Lower leg skin (tissue), 4 donors: Measurements from ENCODE around the gene TENT4B. TPM values are rescaled to one million over a fixed set of nuclear protein-coding genes. Genes with fewer than 3 reads are reported as not detected.

Experiments used
- DNase-seq, 2 donors: peaks; one replicate each; pipeline ENCODE4 v3.0.0-alpha.2; 2019; ENCODE audit warnings: low spot score in 2 of 2
- H3K4me3 ChIP-seq: fragments of 200-600 bp; sonication (generic); 2 replicates; pipeline ENCODE4 v1.5.1; 2017; ENCODE audit warnings: mild to moderate bottlenecking, low read depth; ENCODE audit not compliant: poor library complexity, severe bottlenecking
- POLR2A ChIP-seq, 2 donors: fragments of 450-650 bp; IDR thresholded peaks; one replicate each; pipeline ENCODE4 v1.6.1; 2016 to 2017; ENCODE audit warnings: antibody characterized with exemption in 2 of 2, mild to moderate bottlenecking in 1 of 2, moderate library complexity in 1 of 2
- WGBS, 2 donors: methylation state at CpG; one replicate each; pipeline ENCODE4 v1.1.5; 2018; 5-methylcytosine and 5-hydroxymethylcytosine counted together
- intact Hi-C: fragments of 100-400 bp; cut with DNase I; formaldehyde crosslinking; loops from one replicate; pipeline ENCODE4 v1.15.0; 2023; ENCODE audit warnings: low total_unique reads
- total RNA-seq, 4 donors: library from RNA; depleted of rRNA; stranded (reverse); fragments of >200 nt; gene quantifications; one replicate each; pipeline ENCODE4 v1.1.0, GENCODE V29; 2016
- TF ChIP-seq, protein P1 (sequence below), 3 donors: fragments of 450-650 bp; IDR thresholded peaks; one replicate each; pipeline ENCODE4 v1.5.1; 2016; ENCODE audit warnings: antibody characterized with exemption in 3 of 3, mild to moderate bottlenecking in 3 of 3, moderate library complexity in 2 of 3

TENT4B gene
- total RNA-seq, 4 donors from 2014 or later = 9.1 to 14.7 (median 12.6) TPM

DNA sequence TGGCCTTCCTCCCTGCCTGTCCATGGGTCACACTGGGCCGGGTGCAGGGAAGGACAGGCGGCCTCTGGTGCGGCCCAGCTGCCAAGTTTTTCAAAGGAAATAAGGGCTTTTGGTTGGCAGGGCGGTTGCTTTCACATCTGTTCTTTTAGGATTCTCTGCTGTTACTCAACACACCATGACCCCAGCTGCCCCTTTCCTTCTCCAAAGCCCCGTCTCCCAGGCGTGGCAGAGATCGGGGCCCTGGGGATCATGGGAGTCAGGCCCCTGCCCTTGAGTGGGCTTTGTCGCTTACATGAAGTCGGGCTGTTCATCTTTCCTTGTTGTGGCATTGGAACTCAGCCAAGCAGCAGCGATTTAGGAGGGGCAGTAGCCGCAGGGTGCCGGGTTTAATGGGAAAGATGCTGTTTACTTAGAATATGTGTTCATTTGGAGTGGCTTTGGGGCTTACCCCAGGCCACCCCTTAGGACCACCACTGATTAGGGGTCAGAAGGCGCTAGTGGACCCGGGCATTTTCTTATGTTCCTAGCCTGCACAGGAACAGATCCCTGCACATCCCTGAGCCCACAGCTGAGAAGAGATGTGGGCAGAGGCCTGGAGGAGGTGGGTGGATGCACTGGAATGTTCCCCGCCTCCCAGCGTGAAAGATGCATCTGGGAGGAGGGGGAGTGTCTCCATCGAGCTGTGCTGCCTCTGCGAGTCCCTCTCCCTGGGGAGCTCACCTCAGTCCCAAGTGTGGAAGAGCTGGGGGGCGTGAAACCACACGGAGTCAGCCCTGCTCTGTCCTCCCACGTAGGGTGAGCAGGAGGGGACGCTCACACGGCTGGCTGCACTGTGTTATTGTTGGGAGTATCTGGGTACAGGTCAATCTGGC is 106.5 kb downstream of the TENT4B start:
- no peak overlapping the region for H3K4me3 ChIP-seq

DNA sequence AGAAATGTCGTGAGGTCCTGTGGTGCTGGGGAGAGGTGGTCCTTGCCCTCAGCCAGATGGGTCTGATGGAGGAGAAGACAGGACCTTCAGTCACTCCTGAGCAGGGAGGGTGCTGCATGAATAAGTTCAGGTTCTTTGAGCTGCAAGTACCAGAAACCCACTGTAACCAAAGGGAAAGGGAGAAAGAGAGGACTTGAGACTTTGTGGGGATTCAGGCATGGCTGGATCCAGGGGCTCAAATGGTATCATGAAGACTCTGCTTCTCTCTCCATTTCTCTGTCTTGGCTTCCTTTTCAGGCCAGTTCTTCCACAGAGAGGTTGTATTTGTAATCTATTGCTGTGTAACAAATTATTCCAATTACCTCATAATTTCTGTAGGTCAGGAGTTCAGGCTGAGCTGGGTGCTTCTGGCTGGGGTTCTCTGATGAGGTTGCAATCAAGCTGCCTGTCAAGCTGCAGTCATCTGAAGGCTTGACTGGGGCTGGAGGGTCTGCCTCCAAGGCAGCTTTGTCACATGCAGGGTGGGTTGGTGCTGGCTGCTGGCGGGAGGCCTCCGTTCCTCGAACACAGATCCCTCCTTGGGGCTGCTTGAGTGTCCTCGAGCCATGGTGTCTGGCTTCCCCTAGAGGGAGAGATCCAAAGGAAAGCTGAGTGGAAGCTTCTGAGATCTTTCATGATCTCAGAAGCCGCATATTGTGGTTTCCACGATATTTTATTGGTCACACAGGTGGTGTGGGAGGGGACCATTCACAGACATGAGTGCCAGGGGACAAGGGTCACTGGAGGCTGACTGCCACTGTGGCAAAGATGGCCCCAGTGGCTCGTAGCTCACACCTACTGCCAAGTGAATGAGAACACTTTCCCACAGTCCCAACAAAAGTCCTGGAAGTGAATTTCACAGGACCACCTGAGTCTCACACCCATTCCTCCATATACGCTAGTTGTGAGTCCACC is 107.4 kb downstream of the TENT4B start:
- TF ChIP-seq POLR2A (IDR thresholded peaks at IDR 0.05) = no peak
- TF ChIP-seq, protein P1, sequence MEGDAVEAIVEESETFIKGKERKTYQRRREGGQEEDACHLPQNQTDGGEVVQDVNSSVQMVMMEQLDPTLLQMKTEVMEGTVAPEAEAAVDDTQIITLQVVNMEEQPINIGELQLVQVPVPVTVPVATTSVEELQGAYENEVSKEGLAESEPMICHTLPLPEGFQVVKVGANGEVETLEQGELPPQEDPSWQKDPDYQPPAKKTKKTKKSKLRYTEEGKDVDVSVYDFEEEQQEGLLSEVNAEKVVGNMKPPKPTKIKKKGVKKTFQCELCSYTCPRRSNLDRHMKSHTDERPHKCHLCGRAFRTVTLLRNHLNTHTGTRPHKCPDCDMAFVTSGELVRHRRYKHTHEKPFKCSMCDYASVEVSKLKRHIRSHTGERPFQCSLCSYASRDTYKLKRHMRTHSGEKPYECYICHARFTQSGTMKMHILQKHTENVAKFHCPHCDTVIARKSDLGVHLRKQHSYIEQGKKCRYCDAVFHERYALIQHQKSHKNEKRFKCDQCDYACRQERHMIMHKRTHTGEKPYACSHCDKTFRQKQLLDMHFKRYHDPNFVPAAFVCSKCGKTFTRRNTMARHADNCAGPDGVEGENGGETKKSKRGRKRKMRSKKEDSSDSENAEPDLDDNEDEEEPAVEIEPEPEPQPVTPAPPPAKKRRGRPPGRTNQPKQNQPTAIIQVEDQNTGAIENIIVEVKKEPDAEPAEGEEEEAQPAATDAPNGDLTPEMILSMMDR (IDR thresholded peaks at IDR 0.05) = no peak
- H3K4me3 ChIP-seq = no peak overlapping the region
- intact Hi-C loops = no loop called here
- WGBS, 2 donors = 87 to 92% methylated on average over 9 of the region's 9 CpGs
- DNase-seq = peak in 1 of 2 donors; percentile 80

More for the DNA sequence above, 106.5 kb downstream of the TENT4B start:
- TF ChIP-seq POLR2A (IDR thresholded peaks at IDR 0.05) = no peak
- TF ChIP-seq, protein P1 (IDR thresholded peaks at IDR 0.05) = no peak
- WGBS, 2 donors = 18 to 29% methylated on average over 19 to 23 of the region's 23 CpGs
- peak; percentile 69 to 90 for DNase-seq
- intact Hi-C loops = no loop called here

GRCh38 chr16:50261160-50261706 is 108.1 kb downstream of the TENT4B start:
- 72 to 79% methylated on average over 9 of the region's 9 CpGs for WGBS, 2 donors
- no peak for TF ChIP-seq POLR2A (IDR thresholded peaks at IDR 0.05)
- TF ChIP-seq, protein P1 (IDR thresholded peaks at IDR 0.05) = no peak
- H3K4me3 ChIP-seq = no peak overlapping the region
- intact Hi-C loops = no loop called here
- peak in 1 of 2 donors; percentile 73 for DNase-seq

GRCh38 chr16:50261707-50262235 is 108.7 kb downstream of the TENT4B start:
- intact Hi-C loops = no loop called here
- peak in 1 of 2 donors; percentile 68 for DNase-seq
- WGBS, 2 donors = 39 to 67% methylated on average over 11 of the region's 11 CpGs
- TF ChIP-seq, protein P1 (IDR thresholded peaks at IDR 0.05) = no peak
- TF ChIP-seq POLR2A (IDR thresholded peaks at IDR 0.05) = no peak
- H3K4me3 ChIP-seq = no peak overlapping the region
